Transverse colon (tissue), 4 donors: ENCODE results near the gene NECTIN3. TPM values are rescaled to one million over a fixed set of nuclear protein-coding genes. Genes with fewer than 3 reads are reported as not detected.

Experiments used
- DNase-seq: peaks from one replicate; pipeline ENCODE4 v3.0.0-alpha.2; 2019
- H3K27ac ChIP-seq, 4 donors: fragments of 200-600 bp; sonication (generic); 2 replicates each; pipeline ENCODE4 v1.5.1; 2016 to 2018; ENCODE audit warnings: inconsistent platforms in 4 of 4
- H3K27me3 ChIP-seq: fragments of 200-600 bp; sonication (generic); 2 replicates; pipeline ENCODE4 v1.5.1; 2017; ENCODE audit warnings: inconsistent platforms
- H3K36me3 ChIP-seq, 4 donors: fragments of 200-600 bp; sonication (generic); 2 replicates each; pipeline ENCODE4 v1.5.1; 2017 to 2019; ENCODE audit warnings: inconsistent platforms in 4 of 4
- H3K4me1 ChIP-seq, 4 donors: fragments of 200-600 bp; sonication (generic); 2 replicates each; pipeline ENCODE4 v1.5.1; 2017 to 2020; ENCODE audit warnings: inconsistent platforms in 4 of 4
- H3K4me3 ChIP-seq, 4 donors: fragments of 200-600 bp; sonication (generic); 1 replicate in 1 of 4; 2 replicates in 3 of 4; pipeline versions ENCODE4 v1.5.1 to v1.6.1; 2017 to 2019; ENCODE audit warnings: inconsistent platforms in 4 of 4
- H3K9me3 ChIP-seq, 2 donors: fragments of 200-600 bp; sonication (generic); 2 replicates each; pipeline ENCODE4 v1.5.1; 2017 to 2019; ENCODE audit warnings: inconsistent platforms in 2 of 2
- EP300 ChIP-seq: sonication (generic); formaldehyde crosslinking; IDR thresholded peaks from one replicate; pipeline ENCODE4 v1.6.1; 2017; ENCODE audit warnings: antibody characterized with exemption, low read depth
- POLR2A ChIP-seq: fragments of 450-650 bp; IDR thresholded peaks from one replicate; pipeline ENCODE4 v1.6.1; 2016; ENCODE audit warnings: antibody characterized with exemption, mild to moderate bottlenecking, moderate library complexity
- POLR2AphosphoS5 ChIP-seq, 3 donors: sonication (generic); formaldehyde crosslinking; IDR thresholded peaks; one replicate each; pipeline ENCODE4 v1.6.1; 2016; ENCODE audit warnings: antibody characterized with exemption in 3 of 3
- WGBS, 2 donors: methylation state at CpG; one replicate each; pipeline ENCODE4 v1.1.5; 2018; ENCODE audit warnings: low coverage in 1 of 2; 5-methylcytosine and 5-hydroxymethylcytosine counted together
- in situ Hi-C, 4 donors: fragments of 200-750 bp; cut with MboI; loops; one replicate each; pipeline versions ENCODE4 v1.15.0 to v1.15.1; 2017; ENCODE audit warnings: low sequenced_read_pairs in 3 of 4, low pct_ligation_motif_present in 1 of 4, low pct_unique_long_range_greater_than_20kb in 1 of 4
- intact Hi-C: fragments of 100-400 bp; cut with DNase I; formaldehyde crosslinking; loops from one replicate; pipeline ENCODE4 v1.15.1; 2023; ENCODE audit warnings: low total_unique reads
- total RNA-seq, 4 donors: library from RNA; depleted of rRNA; stranded (reverse); fragments of >200 nt; gene quantifications; one replicate each; pipeline ENCODE4 v1.1.0, GENCODE V29; 2016
- TF ChIP-seq, protein P1 (sequence below), 5 experiments: fragments of 200-600 bp in 3 of 5; fragments of 450-650 bp in 2 of 5; sonication (generic) in 3 of 5; IDR thresholded peaks; 1 replicate in 2 of 5; 2 replicates in 3 of 5; pipeline ENCODE4 v1.5.1; 2016 to 2017; ENCODE audit warnings: antibody characterized with exemption in 5 of 5, inconsistent platforms in 3 of 5, mild to moderate bottlenecking in 2 of 5, moderate library complexity in 1 of 5

The NECTIN3 gene
- total RNA-seq, 4 donors from 2014 or later: 28.1 to 104 (median 40.8) TPM

DNA sequence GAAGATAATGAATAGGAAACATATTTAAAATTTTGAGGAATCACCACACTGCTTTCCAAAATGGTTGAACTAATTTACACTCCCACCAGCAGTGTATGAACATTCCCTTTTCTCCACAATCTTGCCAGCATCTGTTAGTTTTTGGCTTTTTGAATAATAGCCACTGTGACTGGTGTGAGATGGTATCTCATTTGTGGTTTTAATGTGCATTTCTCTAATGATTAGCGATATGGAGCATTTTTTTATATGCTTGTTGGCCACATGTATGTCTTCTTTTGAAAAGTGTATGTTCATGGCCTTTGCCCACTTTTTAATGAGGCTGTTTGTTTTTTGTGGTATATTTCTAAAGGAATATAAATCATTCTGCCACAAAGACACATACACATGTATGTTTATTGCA, 166.3 kb downstream of the NECTIN3 start:
- WGBS, 2 donors: 90 to 92% methylated on average over 1 of the region's 1 CpG
- Histone ChIP-seq H3K36me3 (no peaks in the 10 kb centered on the region), H3K27me3 (no peaks in the 10 kb centered on the region), H3K9me3 (peaks cover 0 to 3% of the 10 kb centered on the region in 2 donors), H3K4me1 (no peaks in the 10 kb centered on the region), H3K27ac (no peak overlapping the region), H3K4me3 (no peak overlapping the region)
- DNase-seq: no peak
- intact Hi-C loops: no loop called here
- TF ChIP-seq, protein P1, sequence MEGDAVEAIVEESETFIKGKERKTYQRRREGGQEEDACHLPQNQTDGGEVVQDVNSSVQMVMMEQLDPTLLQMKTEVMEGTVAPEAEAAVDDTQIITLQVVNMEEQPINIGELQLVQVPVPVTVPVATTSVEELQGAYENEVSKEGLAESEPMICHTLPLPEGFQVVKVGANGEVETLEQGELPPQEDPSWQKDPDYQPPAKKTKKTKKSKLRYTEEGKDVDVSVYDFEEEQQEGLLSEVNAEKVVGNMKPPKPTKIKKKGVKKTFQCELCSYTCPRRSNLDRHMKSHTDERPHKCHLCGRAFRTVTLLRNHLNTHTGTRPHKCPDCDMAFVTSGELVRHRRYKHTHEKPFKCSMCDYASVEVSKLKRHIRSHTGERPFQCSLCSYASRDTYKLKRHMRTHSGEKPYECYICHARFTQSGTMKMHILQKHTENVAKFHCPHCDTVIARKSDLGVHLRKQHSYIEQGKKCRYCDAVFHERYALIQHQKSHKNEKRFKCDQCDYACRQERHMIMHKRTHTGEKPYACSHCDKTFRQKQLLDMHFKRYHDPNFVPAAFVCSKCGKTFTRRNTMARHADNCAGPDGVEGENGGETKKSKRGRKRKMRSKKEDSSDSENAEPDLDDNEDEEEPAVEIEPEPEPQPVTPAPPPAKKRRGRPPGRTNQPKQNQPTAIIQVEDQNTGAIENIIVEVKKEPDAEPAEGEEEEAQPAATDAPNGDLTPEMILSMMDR (IDR thresholded peaks at IDR 0.05): no peak
- TF ChIP-seq EP300 (no peak), POLR2AphosphoS5 (IDR thresholded peaks at IDR 0.05) (no peak), POLR2A (no peak)
- in situ Hi-C loops: no loop called here

DNA sequence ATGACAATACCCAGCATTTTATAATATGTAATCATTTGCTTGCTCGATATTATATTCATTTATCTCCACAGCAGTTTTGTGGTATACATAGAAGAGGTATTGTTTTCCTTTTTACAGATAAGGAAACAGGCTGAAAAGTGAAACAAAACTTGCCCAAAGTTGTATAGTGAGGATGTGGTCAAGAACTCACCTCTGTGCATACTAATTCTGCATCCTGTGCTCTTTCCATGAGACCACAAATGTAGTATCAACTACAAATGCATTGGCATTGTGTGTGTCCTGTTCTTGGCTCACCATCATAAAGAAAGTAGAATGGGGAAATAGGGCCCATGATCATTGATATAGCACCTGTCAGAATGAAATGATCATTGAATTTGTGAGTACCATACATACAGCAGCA, 167.3 kb downstream of the NECTIN3 start:
- intact Hi-C loops: no loop called here
- TF ChIP-seq, protein P1 (IDR thresholded peaks at IDR 0.05): no peak
- no peak for TF ChIP-seq POLR2AphosphoS5 (IDR thresholded peaks at IDR 0.05)
- TF ChIP-seq POLR2A: no peak
- TF ChIP-seq EP300: no peak
- Histone ChIP-seq H3K27me3 (no peaks in the 10 kb centered on the region), H3K9me3 (peaks cover 0 to 7% of the 10 kb centered on the region in 2 donors), H3K4me1 (no peaks in the 10 kb centered on the region), H3K36me3 (no peaks in the 10 kb centered on the region), H3K27ac (no peak overlapping the region), H3K4me3 (no peak overlapping the region)
- WGBS, 2 donors: 40 to 65% methylated on average over 1 of the region's 1 CpG
- no peak for DNase-seq
- in situ Hi-C loops: no loop called here

DNA sequence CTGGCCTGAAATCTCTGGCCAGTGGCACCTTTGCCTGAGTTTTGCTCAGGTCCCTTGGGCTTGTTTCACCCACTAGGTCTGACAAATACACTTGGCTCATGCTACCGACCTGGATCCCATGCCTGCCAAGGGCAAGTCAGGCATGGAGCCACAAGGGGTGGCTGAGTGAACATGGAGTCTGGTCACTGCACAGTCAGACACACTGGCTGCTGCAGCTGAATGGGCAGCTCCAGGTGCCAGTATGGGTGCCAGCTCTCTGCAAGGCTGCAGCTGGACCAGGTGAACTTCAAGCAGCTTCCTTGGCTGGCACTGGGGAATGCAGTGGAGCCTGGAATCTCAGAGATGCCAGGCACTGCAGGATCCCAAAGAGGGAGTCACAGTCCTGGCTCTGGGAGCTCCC, 170.3 kb downstream of the NECTIN3 start:
- H3K36me3 ChIP-seq: no peaks in the 10 kb centered on the region
- intact Hi-C loops (no loop called here), in situ Hi-C loops (no loop called here)
- WGBS, 2 donors: 64% methylated on average over 1 of the region's 1 CpG; no CpG with 5 or more reads in 1 of the 2 donors
- no peaks in the 10 kb centered on the region for H3K4me1 ChIP-seq
- peaks cover 0 to 7% of the 10 kb centered on the region in 2 donors for H3K9me3 ChIP-seq
- H3K4me3 ChIP-seq: no peak overlapping the region
- no peaks in the 10 kb centered on the region for H3K27me3 ChIP-seq
- H3K27ac ChIP-seq: no peak overlapping the region
- no peak for DNase-seq
- TF ChIP-seq POLR2AphosphoS5 (IDR thresholded peaks at IDR 0.05) (no peak), POLR2A (no peak), EP300 (no peak)
- TF ChIP-seq, protein P1 (IDR thresholded peaks at IDR 0.05): no peak
